H1 (cell line): Measurements from ENCODE around the gene PCID2. TPM values are rescaled to one million over a fixed set of nuclear protein-coding genes. Genes with fewer than 3 reads are reported as not detected.

Experiments
- CEBPB ChIP-seq: IDR thresholded peaks from 2 replicates; pipeline ENCODE4 v1.6.1; 2012; ENCODE audit warnings: low read depth, low read length
- CHD1 ChIP-seq: IDR thresholded peaks from 2 replicates; pipeline ENCODE4 v1.6.1; 2012; ENCODE audit warnings: low read depth, low read length, improper control_type of control experiment
- GTF2F1 ChIP-seq: IDR thresholded peaks from 2 replicates; pipeline ENCODE4 v1.6.1; 2012; ENCODE audit warnings: low read depth, low read length, improper control_type of control experiment, borderline replicate concordance
- JUND ChIP-seq: IDR thresholded peaks from 2 replicates; pipeline ENCODE4 v1.6.1; 2011; ENCODE audit warnings: mild to moderate bottlenecking, improper control_type of control experiment, low read length
- KDM5A ChIP-seq: fragments of 200-600 bp; IDR thresholded peaks from 2 replicates; pipeline ENCODE4 v1.7.1; 2012; ENCODE audit warnings: mild to moderate bottlenecking, low read length, inconsistent platforms, mixed read lengths
- RXRA ChIP-seq: IDR thresholded peaks from 2 replicates; pipeline ENCODE4 v1.6.1; 2011; ENCODE audit warnings: low read depth, mild to moderate bottlenecking, low read length, moderate library complexity; ENCODE audit not compliant: insufficient read depth
- polyA plus RNA-seq, 7 experiments: library from polyadenylated mRNA; depleted of rRNA in 3 of 7; stranded (reverse) in 5 of 7; unstranded in 2 of 7; fragments of >200 nt in 5 of 7; fragments of 200-250 nt in 2 of 7; gene quantifications; 1 replicate in 5 of 7; 2 replicates in 1 of 7; 4 replicates in 1 of 7; pipeline versions ENCODE4 v1.2.1 to v1.2.3, GENCODE V29; 2011 to 2013; ENCODE audit warnings: missing spikeins in 2 of 7, mixed read lengths in 2 of 7
- total RNA-seq: library from RNA; stranded (reverse); fragmentation: NEBNext Ultra II Directional; extraction: Animal tissue kit (Norgen Biotek cat#: 25700); gene quantifications from 2 replicates; pipeline ENCODE4 v1.2.1, GENCODE V29; 2021
- TF ChIP-seq, protein P1 (sequence below): IDR thresholded peaks from 2 replicates; pipeline ENCODE4 v1.6.1; 2012; ENCODE audit warnings: inconsistent platforms

The PCID2 gene
- total and polyA plus RNA-seq, 2 of the 8 experiments (the other 6 are each of a cell fraction or from before 2014, with no cell fraction given): 72.4 to 72.8 TPM

DNA sequence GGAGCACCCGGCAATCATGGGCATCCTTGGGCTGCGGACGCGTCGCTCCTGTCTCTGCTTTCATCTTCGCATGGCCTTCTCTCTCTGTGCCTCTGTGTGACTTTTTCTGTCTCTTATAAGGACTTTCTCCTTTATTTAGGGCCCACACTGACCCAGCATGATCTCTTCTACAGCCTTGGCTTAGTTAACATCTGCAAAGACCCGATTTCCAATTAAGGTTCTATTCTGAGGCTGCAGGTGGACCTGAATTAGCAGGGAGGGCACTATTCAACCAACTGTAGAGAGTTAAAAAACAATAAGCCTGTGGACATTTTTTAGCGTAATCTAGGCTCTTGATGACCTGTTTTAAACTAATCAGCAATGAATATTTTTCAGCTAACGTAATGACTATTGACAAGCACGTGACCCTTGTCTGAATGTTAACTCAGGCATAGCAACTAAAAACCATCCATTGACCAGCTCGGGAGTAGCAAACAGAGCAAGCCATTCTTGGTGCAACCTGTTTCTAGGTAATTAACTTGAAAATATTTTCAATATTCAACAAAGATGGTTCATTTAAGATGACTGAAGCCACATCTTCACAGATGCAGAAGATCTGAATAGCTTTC lies 70.7 kb downstream of the PCID2 start (continued):
- TF ChIP-seq, protein P1, sequence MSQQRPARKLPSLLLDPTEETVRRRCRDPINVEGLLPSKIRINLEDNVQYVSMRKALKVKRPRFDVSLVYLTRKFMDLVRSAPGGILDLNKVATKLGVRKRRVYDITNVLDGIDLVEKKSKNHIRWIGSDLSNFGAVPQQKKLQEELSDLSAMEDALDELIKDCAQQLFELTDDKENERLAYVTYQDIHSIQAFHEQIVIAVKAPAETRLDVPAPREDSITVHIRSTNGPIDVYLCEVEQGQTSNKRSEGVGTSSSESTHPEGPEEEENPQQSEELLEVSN: no peak
- TF ChIP-seq RXRA: no peak
- TF ChIP-seq CEBPB: no peak
- TF ChIP-seq GTF2F1: no peak
- no peak for TF ChIP-seq JUND
- TF ChIP-seq KDM5A: no peak
- TF ChIP-seq CHD1: no peak
